ENCODE measurements around the gene SH3YL1. TPM values are rescaled to one million over a fixed set of nuclear protein-coding genes. Genes with fewer than 3 reads are reported as not detected.

The SH3YL1 gene
- total RNA-seq, 1 experiment from 2014 or later: 26.5 TPM

DNA sequence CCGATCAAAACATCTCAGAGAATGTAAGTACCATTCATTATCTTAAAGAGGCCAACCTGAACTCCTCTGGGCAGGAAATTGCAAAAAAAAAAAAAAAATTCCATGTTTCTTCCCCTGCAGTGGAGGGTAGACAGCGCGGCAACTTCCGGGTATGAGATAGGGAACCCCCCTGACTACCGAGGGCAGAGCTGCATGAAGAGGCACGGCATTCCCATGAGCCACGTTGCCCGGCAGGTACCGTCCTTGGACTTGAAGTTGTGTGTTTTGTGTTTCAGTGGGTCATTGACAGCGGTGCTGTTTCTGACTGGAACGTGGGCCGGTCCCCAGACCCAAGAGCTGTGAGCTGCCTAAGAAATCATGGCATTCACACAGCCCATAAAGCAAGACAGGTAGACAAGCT, 8.1 kb upstream of the SH3YL1 start:
- no CpG with 5 or more reads among the region's 12 CpGs for WGBS (ENCODE audit: extremely low coverage, insufficient read length, low lambda C conversion rate)
- no peak for TF ChIP-seq CTCF (conservative IDR thresholded peaks at IDR 0.05)
- Histone ChIP-seq H3K27ac (ENCODE audit: insufficient read length, low read depth, low read length) (no peak overlapping the region), H3K79me2 (ENCODE audit: insufficient read depth, low read length) (peaks cover 51% of the 10 kb centered on the region), H3K9ac (ENCODE audit: extremely low read depth, insufficient read length, low read length) (no peak overlapping the region), H3K4me1 (ENCODE audit: insufficient read depth, low read length) (no peaks in the 10 kb centered on the region), H3K14ac (ENCODE audit: insufficient read depth, low read length) (no peak overlapping the region), H4K5ac (ENCODE audit: insufficient read length, low read depth, low read length) (no peak overlapping the region), H4K20me1 (ENCODE audit: control insufficient read depth, insufficient read depth, insufficient read length) (peaks cover 3% of the 10 kb centered on the region), H3K56ac (ENCODE audit: insufficient read length, low read depth, low read length) (no peak overlapping the region), H2BK5ac (ENCODE audit: insufficient read length, low read length) (no peak overlapping the region), H3K9me3 (ENCODE audit: control insufficient read depth, low read depth, low read length) (no peaks in the 10 kb centered on the region), H2BK12ac (ENCODE audit: insufficient read length, low read depth, low read length) (no peak overlapping the region), H2BK15ac (ENCODE audit: low read depth, low read length) (no peak overlapping the region), H2BK120ac (ENCODE audit: low read depth, low read length, poor library complexity, severe bottlenecking) (no peak overlapping the region), H3K4me2 (ENCODE audit: insufficient read depth, insufficient read length, low read length) (no peak overlapping the region), H4K91ac (ENCODE audit: insufficient read length, low read depth, low read length) (no peak overlapping the region), H3K27me3 (ENCODE audit: insufficient read depth, low read length) (no peaks in the 10 kb centered on the region), H4K8ac (replicated peaks; ENCODE audit: insufficient read length, low read depth, low read length) (no peak overlapping the region), H3K4ac (ENCODE audit: low read depth, low read length) (no peak overlapping the region), H3K18ac (ENCODE audit: insufficient read length, low read depth, low read length) (no peak overlapping the region), H2AK5ac (ENCODE audit: insufficient read length, low read length) (no peak overlapping the region), H3K23me2 (ENCODE audit: insufficient read length, low read depth, low read length, poor library complexity, severe bottlenecking) (no peaks in the 10 kb centered on the region), H2AFZ (ENCODE audit: low read length) (no peak overlapping the region), H3K79me1 (ENCODE audit: insufficient read depth, low read depth, low read length, poor library complexity, severe bottlenecking) (peaks cover 20% of the 10 kb centered on the region), H2BK20ac (ENCODE audit: low read depth, low read length, poor library complexity, severe bottlenecking) (no peak overlapping the region), H3K23ac (ENCODE audit: insufficient read length, low read depth, low read length) (no peak overlapping the region), H3T11ph (ENCODE audit: low read length) (no peak overlapping the region)
- Mint-ChIP-seq H3K4me3 (no peak overlapping the region), H3K27me3 (ENCODE audit: low read depth) (no peaks in the 10 kb centered on the region), H3K36me3 (ENCODE audit: insufficient read depth in 1 of 3, low read depth in 3 of 3) (peaks cover 10 to 45% (median 37%) of the 10 kb centered on the region in 3 experiments), H3K9me3 (no peaks in the 10 kb centered on the region), H3K4me1 (peaks cover 7 to 14% of the 10 kb centered on the region in 2 experiments), H3K27ac (peak overlapping the region in 2 of 3 experiments; percentile 72 to 90; a peak in 2 of 7 replicates)
- DNase-seq: no peak

All from H9 (cell line).